ENCODE data around the gene RAD50.
"Not testable (repeated sequence)": the region's sequence is repeated elsewhere in the genome, so short reads cannot be mapped to it uniquely, and the experiment has no call there.

Gene RAD50

GRCh38 chr5:132691755-132692631 lies 135.2 kb downstream of the RAD50 start:
- not testable (repeated sequence) for ATAC-seq

GRCh38 chr5:132692632-132692967 lies 135.8 kb downstream of the RAD50 start:
- ATAC-seq, result no peak
- TF ChIP-seq ZNF565 (CRISPR knock-in tag; conservative IDR thresholded peaks at IDR 0.05; ENCODE audit: low read depth) (no peak), ZFP3 (CRISPR knock-in tag; IDR thresholded peaks at IDR 0.05) (no peak), RARB (CRISPR knock-in tag; IDR thresholded peaks at IDR 0.05) (no peak), OSR1 (CRISPR knock-in tag; IDR thresholded peaks at IDR 0.05) (no peak), SNAI2 (CRISPR knock-in tag; IDR thresholded peaks at IDR 0.05) (no peak), ARNTL (CRISPR knock-in tag; IDR thresholded peaks at IDR 0.05; ENCODE audit: borderline replicate concordance, low read depth) (no peak), ZNF70 (CRISPR knock-in tag; IDR thresholded peaks at IDR 0.05) (no peak), ISL1 (CRISPR knock-in tag; IDR thresholded peaks at IDR 0.05) (no peak), POU6F1 (CRISPR knock-in tag; IDR thresholded peaks at IDR 0.05; ENCODE audit: borderline replicate concordance, low read depth) (no peak)

More at GRCh38 chr5:132691755-132692631, 135.2 kb downstream of the RAD50 start:
- peak; percentile 71 for TF ChIP-seq ZNF8 (CRISPR knock-in tag; IDR thresholded peaks at IDR 0.05)

Measured in SK-N-SH treated with all-trans-retinoic acid at 6 μM for 48 hours (cell line).